ENCODE measurements around the gene LAYN.
A peak's percentile ranks its signal among the peaks of the same experiment; 100 is the strongest.

The LAYN gene

GRCh38 chr11:111562692-111563389 lies 22.3 kb downstream of the LAYN start:
- DNase-seq, result no peak

DNA sequence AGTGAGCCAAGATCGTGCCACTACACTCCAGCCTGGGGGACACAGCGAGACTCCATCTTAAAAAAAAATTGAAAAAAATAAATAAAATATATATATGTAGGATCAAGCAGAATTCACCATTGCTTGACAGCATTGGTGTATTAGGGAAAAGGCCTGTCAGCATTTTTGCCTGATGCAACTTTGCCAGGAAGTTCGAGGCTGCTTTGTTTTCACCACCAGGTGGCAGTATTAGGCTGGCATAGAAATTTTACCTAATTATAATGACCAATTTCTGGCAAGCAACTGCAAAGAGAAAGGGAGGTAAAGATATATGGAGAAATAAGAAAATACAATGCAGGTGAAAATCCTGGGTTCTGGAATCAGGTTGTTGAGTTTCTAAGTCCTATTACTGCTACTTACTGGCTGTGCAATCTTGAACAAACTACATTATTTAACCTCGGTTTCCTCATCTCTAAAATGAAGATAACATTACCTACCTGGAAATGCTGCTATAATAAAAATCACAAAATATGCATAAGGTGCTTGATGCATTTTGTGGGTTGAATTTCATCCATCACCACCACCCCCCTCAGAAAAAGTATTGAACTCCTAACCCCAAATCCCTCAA lies 24.7 kb downstream of the LAYN start:
- DNase-seq, result peak in 4 of 5 donors; percentile 29 to 65 (median 49)

DNA sequence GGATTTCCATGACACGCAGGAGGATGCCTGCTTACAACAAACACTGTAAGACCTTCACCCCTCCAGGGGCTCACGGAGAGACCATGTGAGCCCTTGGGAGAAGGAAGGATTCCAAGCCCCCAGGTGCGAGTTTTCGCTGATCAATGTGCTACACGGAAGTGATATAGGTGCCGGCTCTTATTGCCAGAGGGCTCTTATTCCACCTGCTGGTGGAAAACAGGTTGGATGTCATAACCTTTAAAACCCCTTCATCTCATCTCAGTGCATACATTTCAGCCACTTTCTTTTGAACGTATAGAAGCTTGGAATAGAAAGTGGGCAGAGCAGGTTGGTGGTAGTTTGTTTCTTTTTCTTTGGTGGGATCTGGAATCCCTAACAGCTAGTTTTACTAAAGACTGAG lies 25.8 kb downstream of the LAYN start:
- DNase-seq, result no peak

- no peak for DNase-seq
Measured at GRCh38 chr11:111569476-111569875, 29.0 kb downstream of the LAYN start.

GRCh38 chr11:111570796-111571195 lies 30.3 kb downstream of the LAYN start:
- no peak for DNase-seq

DNA sequence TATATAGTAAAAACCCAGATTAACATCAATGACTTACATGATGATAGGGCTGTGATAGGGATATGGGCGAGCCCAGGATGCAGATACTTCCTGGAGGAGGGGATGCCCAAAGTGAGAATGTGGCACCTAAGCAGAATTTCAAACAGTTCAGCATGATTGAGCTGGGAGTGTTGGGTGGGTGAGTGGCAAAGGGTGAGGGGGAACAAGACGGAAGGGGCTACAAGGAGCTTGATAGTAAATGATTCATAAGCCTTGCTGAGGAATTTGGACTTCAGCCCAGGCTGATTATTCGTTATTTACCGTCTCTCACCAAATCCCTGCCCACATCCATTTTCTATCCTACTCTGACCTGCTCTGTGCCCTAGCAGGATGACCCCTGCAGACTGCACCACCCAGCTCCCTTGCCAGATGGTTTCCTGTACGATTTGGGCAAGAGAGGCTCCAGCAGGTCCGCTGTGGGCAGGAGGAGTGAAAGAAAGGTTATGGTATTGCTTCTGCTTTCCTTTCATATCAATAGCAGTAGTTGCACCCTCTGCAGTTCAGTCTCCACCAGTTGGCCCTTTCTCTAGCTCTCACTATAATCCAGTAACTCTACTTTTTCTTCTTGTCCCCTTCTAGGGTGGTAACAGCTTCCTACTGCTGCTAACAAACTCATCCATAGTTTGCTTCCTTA lies 31.4 kb downstream of the LAYN start:
- no peak for DNase-seq

DNA sequence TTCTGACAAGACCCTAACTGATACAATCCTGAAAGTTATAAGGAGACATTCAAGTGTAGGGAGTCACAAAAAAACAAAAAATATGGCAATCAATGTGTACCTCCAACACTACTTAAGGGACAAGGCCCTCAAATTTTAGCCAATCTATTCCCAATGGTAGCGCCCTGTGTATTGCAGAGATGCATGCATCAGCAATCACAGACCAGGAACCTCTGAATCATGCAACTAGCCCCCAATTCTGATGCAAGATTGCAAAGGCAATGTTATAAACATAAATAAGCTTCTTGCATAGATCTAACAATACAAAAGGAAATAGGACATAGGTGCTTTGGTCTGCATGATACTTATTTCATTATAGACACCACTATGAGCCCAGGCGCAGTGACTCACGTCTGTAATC lies 32.1 kb downstream of the LAYN start:
- DNase-seq, result no peak

- no peak for DNase-seq
Measured at GRCh38 chr11:111573821-111574249, 33.3 kb downstream of the LAYN start.

DNA sequence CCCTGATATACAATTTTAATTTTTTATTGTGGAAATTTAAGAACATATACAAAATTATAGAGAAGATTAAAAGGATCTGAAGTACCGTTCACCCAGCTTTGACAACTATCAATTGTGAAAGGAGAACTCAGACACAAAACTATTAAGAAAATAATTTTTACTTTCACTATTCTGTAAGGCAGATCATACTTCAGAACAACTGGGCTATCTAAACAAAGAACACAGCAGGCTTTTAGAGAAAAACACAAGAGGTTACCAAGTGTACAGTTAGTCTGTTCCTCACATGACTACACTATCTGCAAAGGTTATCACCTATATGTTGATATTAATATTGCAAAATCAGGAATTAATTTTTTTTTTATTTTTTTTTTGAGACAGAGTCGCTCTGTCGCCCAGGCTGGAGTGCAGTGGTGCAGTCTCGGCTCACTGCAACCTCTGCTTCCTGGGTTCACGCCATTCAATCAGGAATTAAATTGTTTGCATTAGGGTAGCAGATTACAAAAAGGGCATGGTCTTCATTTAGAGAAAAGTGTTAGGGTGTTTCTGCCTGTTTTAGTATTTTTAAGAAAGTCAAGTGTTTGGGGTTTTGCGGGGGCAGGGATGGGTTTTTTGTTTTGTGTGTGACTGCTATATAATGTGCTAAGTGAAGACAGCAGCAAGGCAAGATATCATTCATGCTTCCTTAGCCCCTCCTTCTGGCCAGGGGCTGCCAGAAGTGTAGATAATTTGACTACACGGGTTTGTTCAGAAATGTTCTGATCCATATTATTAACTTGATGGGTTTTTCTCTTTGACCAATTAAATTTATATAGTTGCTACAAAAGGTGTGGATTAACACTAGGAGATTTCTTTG lies 34.1 kb downstream of the LAYN start:
- DNase-seq, result no peak

- DNase-seq, result no peak
Measured at GRCh38 chr11:111575740-111576139, 35.2 kb downstream of the LAYN start.

DNA sequence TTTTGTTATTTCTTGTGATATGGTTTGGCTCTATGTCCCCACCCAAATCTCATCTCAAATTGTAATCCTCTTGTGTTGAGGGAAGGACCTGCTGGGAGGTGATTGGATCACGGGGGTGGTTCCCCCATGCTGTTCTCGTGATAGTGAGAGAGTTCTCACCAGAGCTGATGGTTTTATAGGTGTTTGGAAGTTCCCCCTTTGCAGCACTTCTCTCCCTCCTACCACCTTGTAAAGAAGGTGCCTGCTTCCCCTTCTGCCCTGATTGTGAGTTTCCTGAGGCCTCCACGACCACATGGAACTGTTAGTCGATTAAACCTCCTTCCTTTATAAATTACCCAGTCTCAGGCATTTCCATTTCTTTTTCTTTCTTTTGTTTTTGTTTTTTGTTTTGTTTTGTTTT lies 37.3 kb downstream of the LAYN start:
- no peak for DNase-seq

- no peak for DNase-seq
Measured at GRCh38 chr11:111581341-111581740, 40.8 kb downstream of the LAYN start.

DNA sequence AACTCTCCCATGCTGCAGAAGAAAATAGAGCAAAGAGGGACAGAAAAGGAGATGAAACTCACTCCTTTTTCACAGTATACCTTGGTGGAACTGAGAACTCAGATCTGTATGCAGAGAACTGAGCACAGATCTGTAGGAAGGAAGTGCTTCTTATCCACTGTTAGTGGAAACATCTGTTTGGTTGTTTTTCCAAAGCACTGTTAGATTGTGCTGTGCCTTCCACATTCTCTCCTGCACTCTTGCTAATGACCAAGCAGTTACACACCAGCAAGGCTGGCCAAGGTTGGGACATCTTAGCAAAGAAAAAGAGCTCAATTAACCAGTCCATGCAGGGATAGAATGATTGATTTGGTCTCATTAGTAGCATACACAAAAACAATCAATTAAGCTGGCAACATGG lies 41.6 kb downstream of the LAYN start:
- no peak for DNase-seq

- DNase-seq, result no peak
Measured at GRCh38 chr11:111582881-111583280, 42.4 kb downstream of the LAYN start.

- DNase-seq, result no peak
Measured at GRCh38 chr11:111585371-111585770, 44.9 kb downstream of the LAYN start.

- peak in 3 of 5 donors; percentile 30 to 58 (median 44) for DNase-seq
Measured at GRCh38 chr11:111586388-111586831, 45.9 kb downstream of the LAYN start.

- no peak for DNase-seq
Measured at GRCh38 chr11:111589114-111589513, 48.6 kb downstream of the LAYN start.

DNA sequence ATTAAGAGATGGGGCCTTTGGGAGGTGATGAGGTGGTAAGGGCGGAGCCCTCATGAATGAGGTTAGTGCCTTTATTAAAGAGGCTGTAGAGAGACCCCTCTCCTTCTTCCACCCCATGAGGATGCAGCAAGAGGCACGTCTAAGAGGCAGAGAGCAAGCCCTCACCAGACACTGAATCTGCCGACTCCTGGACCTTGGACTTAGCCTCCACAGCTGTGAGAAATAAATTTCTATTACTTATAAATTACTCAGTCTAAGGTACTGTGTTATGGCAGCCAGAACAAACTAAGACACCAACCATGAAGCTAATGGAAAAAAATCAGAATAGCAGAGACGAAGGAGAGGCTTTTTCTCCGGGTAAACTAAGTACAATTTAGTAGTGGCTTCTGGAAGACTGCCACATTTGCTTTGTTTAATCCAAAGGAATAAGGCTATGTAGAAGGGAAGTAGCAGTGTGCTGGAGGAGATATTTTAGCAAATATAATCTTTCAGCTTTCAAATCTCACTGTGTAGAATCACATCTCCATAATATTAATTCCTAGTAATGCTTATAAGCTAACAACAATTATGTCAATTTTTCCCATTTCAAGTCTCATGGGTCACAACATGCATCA lies 49.5 kb downstream of the LAYN start:
- no peak for DNase-seq

GRCh38 chr11:111591187-111591960 lies 50.9 kb downstream of the LAYN start:
- DNase-seq, result no peak

- DNase-seq, result no peak
Measured at GRCh38 chr11:111592491-111592890, 52.0 kb downstream of the LAYN start.

DNA sequence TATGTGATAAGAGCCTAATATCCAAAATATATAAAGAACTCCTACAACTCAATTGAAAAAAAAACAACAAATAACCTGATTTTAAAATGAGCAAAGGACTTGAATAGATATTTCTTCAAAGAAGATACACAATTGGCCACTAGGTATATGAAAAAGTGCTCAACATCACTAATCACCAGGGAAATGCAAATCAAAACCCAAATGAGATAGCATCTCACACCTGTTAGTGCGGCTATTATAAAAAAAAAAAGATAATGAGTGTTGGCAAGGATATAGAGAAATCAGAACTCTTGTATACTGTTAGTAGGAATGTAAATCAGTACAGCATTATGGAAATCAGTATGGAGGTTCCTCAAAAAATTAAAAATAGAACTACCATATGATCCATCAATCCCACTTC lies 55.8 kb downstream of the LAYN start:
- DNase-seq, result no peak

DNA sequence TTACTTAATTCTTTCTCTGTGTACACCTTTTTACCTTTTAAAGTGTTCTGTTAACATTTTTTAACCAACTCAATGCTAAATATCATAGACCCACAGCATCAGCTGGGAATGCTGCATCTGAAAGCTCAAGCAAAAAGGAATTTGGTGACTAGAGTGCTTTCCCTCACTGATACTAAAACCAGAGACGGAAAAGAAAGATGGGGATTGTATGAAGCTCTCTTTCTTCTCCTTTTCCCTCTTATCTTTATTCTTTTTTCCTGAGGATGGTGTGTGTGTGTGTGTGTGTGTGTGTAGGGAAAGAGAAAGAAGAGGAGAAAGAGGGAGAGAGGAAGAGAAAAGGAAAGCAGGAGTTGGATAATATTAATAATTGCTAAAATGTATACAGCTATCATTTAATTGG lies 57.6 kb downstream of the LAYN start:
- DNase-seq, result no peak

Measured in T-helper 1 cell (primary cell).